ENCODE data around the gene ECPAS. TPM values are rescaled to one million over a fixed set of nuclear protein-coding genes. Genes with fewer than 3 reads are reported as not detected.
"Not testable (repeated sequence)": the region's sequence is repeated elsewhere in the genome, so short reads cannot be mapped to it uniquely, and the experiment has no call there.

The ECPAS gene
- total RNA-seq, 6 experiments from 2014 or later, result 36.8 to 52.8 (median 41.1) TPM

DNA sequence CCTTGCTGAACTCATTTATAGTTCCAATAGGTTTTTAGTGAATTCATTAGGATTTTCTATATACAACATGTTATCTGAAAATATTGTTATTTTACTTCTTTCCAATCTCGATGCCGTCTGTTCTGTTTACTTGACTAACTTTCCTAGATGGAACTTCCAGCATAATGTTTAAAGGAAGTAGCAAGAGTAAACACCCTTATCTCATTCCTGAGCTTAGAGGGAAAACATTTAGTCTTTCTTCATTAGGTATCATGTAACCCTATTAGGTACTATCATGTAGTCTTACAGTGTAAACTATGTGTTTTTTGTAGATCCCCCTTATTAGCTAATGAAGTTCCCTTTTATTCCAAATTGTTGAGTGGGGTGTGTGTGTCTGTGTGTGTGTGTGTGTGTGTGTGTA is 131.6 kb downstream of the ECPAS start:
- Histone ChIP-seq H3K9me3 (no peaks in the 10 kb centered on the region), H3K27me3 (no peaks in the 10 kb centered on the region), H3K27ac (no peak overlapping the region), H3K4me3 (no peak overlapping the region), H3K4me1 (peaks cover 0 to 24% (median 4%) of the 10 kb centered on the region in 4 donors), H3K36me3 (no peaks in the 10 kb centered on the region)
- intact Hi-C loops (cut with DNase I), result no loop called here
- no peak for DNase-seq
- peak; percentile 67 to 79 (median 69) for ATAC-seq
- TF ChIP-seq, protein P1, sequence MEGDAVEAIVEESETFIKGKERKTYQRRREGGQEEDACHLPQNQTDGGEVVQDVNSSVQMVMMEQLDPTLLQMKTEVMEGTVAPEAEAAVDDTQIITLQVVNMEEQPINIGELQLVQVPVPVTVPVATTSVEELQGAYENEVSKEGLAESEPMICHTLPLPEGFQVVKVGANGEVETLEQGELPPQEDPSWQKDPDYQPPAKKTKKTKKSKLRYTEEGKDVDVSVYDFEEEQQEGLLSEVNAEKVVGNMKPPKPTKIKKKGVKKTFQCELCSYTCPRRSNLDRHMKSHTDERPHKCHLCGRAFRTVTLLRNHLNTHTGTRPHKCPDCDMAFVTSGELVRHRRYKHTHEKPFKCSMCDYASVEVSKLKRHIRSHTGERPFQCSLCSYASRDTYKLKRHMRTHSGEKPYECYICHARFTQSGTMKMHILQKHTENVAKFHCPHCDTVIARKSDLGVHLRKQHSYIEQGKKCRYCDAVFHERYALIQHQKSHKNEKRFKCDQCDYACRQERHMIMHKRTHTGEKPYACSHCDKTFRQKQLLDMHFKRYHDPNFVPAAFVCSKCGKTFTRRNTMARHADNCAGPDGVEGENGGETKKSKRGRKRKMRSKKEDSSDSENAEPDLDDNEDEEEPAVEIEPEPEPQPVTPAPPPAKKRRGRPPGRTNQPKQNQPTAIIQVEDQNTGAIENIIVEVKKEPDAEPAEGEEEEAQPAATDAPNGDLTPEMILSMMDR (IDR thresholded peaks at IDR 0.05), result no peak
- no peak for TF ChIP-seq POLR2A (IDR thresholded peaks at IDR 0.05)
- WGBS (ENCODE audit: insufficient coverage, low coverage, low lambda C conversion rate, missing lambda C conversion rate), result 4% methylated on average over 2 of the region's 2 CpGs

DNA sequence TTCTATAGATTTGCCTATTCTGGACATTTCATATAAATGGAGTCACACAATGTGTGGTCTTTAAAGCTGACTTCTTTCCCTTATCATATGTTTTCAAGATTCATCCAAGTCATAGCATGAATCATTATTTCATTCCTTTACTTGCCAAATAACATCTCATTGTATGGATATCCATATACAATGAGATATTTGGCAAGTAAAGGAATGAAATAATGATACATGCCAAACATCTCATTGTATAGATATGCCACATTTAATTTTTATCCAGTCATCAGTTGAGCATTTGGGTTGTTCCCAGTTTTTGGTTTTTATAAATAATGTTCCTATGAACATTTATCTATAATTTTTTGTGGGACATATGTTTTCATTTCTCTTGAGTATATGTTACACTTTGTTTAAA is 133.6 kb downstream of the ECPAS start:
- H3K27ac ChIP-seq, result no peak overlapping the region
- H3K9me3 ChIP-seq, result no peaks in the 10 kb centered on the region
- H3K4me1 ChIP-seq, result peaks cover 0 to 24% (median 4%) of the 10 kb centered on the region in 4 donors
- ATAC-seq (no peak), DNase-seq (no peak)
- intact Hi-C loops (cut with DNase I), result no loop called here
- H3K4me3 ChIP-seq, result no peak overlapping the region
- TF ChIP-seq, protein P1 (IDR thresholded peaks at IDR 0.05), result no peak
- no peak for TF ChIP-seq POLR2A (IDR thresholded peaks at IDR 0.05)
- H3K36me3 ChIP-seq, result no peaks in the 10 kb centered on the region
- H3K27me3 ChIP-seq, result no peaks in the 10 kb centered on the region

DNA sequence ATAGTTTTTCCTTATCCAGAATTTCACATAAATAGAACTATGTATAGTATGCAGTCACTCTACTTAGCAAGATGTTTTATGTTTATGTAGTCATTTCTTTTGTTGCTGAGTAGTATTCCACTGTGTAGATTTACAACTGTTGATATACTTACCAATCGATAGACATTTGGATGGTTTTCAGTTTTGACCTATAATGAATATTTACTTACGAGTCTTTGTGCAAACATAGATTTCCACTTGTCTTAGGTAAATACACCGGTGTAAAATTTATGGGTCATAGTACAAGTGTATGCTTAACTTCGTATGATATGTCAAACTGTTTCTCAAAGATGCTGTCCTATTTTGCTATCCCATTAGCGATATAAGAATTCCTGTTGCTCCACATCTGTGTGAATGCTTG is 134.4 kb downstream of the ECPAS start:
- Histone ChIP-seq H3K36me3 (no peaks in the 10 kb centered on the region), H3K9me3 (no peaks in the 10 kb centered on the region), H3K27me3 (no peaks in the 10 kb centered on the region), H3K27ac (peak overlapping the region; percentile 2 to 36 (median 23)), H3K4me3 (no peak overlapping the region), H3K4me1 (peaks cover 0 to 24% (median 4%) of the 10 kb centered on the region in 4 donors)
- DNase-seq (no peak), ATAC-seq (peak; percentile 27 to 63 (median 49))
- 25% methylated on average over 5 of the region's 5 CpGs for WGBS (ENCODE audit: insufficient coverage, low coverage, low lambda C conversion rate, missing lambda C conversion rate)
- TF ChIP-seq, protein P1 (IDR thresholded peaks at IDR 0.05), result no peak
- no peak for TF ChIP-seq POLR2A (IDR thresholded peaks at IDR 0.05)
- intact Hi-C loops (cut with DNase I), result no loop called here

DNA sequence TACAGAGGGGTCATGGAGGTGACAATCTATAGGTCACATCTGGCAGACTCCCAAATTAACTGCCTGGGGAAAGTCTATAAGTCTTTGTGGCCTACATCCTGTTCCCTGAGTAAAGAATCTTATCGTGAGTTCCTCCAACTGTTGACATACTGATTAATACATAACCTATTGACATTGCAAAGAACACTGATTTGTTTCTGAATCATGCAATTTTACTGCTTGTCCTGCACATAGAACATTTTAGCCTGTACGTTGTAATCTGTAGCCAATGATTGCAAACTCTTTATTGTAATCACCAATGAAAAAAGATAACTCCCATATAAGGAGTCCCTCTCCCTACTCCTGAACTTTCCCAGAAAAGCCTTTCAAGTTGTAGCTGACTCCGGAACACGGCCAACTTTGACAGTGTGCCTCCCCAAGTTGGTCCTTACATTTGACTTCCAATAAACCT is 135.3 kb downstream of the ECPAS start:
- Histone ChIP-seq H3K27me3 (no peaks in the 10 kb centered on the region), H3K36me3 (no peaks in the 10 kb centered on the region), H3K9me3 (no peaks in the 10 kb centered on the region), H3K4me3 (no peak overlapping the region), H3K27ac (peak overlapping the region in 2 of 3 donors; percentile 23 to 36), H3K4me1 (peaks cover 0 to 24% (median 4%) of the 10 kb centered on the region in 4 donors)
- intact Hi-C loops (cut with DNase I), result no loop called here
- DNase-seq (no peak), ATAC-seq (peak; percentile 80 to 85 (median 83))
- WGBS (ENCODE audit: insufficient coverage, low coverage, low lambda C conversion rate, missing lambda C conversion rate), result 6% methylated on average over 4 of the region's 4 CpGs
- TF ChIP-seq POLR2A (IDR thresholded peaks at IDR 0.05), result peak; percentile 11
- TF ChIP-seq, protein P1 (IDR thresholded peaks at IDR 0.05), result no peak

DNA sequence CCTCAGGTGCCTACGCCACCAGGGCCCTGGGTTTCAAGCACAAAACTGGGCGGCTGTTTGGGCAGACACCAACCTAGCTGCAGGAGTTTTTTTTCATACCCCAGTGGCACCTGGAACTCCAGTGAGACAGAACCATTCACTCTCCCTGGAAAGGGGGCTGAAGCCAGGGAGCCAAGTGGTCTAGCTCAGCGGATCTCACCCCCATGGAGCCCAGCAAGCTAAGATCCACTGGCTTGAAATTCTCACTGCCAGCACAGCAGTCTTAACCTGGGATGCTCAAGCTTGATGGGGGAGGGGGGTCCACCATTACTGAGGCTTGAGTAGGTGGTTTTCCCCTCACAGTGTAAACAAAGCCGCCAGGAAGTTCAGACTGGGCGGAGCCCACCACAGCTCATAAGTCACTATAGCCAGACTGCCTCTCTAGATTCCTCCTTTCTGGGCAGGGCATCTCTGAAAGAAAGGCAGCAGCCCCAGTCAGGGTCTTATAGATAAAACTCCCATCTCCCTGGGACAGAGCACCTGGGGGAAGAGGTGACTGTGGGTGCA is 149.8 kb downstream of the ECPAS start:
- WGBS (ENCODE audit: insufficient coverage, low coverage, low lambda C conversion rate, missing lambda C conversion rate), result no CpG with 5 or more reads among the region's 5 CpGs
- not testable (repeated sequence) for ATAC-seq, H3K4me3 ChIP-seq

More for the DNA sequence above, 149.8 kb downstream of the ECPAS start:
- H3K9me3 ChIP-seq; intact Hi-C loops (cut with DNase I); H3K27me3 ChIP-seq; H3K36me3 ChIP-seq; DNase-seq; H3K4me1 ChIP-seq; H3K27ac ChIP-seq: not testable (repeated sequence)
